IgD-negative memory B cell (primary cell): ENCODE results near the gene KRTAP5-10. TPM values are rescaled to one million over a fixed set of nuclear protein-coding genes. Genes with fewer than 3 reads are reported as not detected.
"Not testable (repeated sequence)": the region's sequence is repeated elsewhere in the genome, so short reads cannot be mapped to it uniquely, and the experiment has no call there.

ENCODE experiments used
- H3K27ac Mint-ChIP-seq, 3 donors: one replicate each; pipeline ENCODE4 v1.8.0; 2020 to 2022; ENCODE audit warnings: mild to moderate bottlenecking in 3 of 3, mixed read lengths in 3 of 3, moderate library complexity in 1 of 3
- H3K27me3 Mint-ChIP-seq: one replicate; pipeline ENCODE4 v1.8.0; 2021; ENCODE audit warnings: mixed read lengths
- H3K36me3 Mint-ChIP-seq: one replicate; pipeline ENCODE4 v1.8.0; 2020; ENCODE audit warnings: mild to moderate bottlenecking, mixed read lengths
- H3K4me1 Mint-ChIP-seq, 3 donors: one replicate each; pipeline ENCODE4 v1.8.0; 2020 to 2022; ENCODE audit warnings: mixed read lengths in 3 of 3, mild to moderate bottlenecking in 1 of 3
- H3K4me3 Mint-ChIP-seq, 4 donors: one replicate each; pipeline ENCODE4 v1.8.0; 2020 to 2022; ENCODE audit warnings: mild to moderate bottlenecking in 4 of 4, mixed read lengths in 4 of 4, moderate library complexity in 3 of 4
- H3K9me3 Mint-ChIP-seq, 3 donors: one replicate each; pipeline ENCODE4 v1.8.0; 2020 to 2021; ENCODE audit warnings: mixed read lengths in 3 of 3, mild to moderate bottlenecking in 1 of 3
- polyA plus RNA-seq: library from polyadenylated mRNA; unstranded; fragments of 300-500 nt; fragmentation: Illumina TruSeq; gene quantifications from one replicate; pipeline ENCODE4 v1.2.3, GENCODE V29; 2021

Gene KRTAP5-10
- polyA plus RNA-seq, 1 donor from 2014 or later = not detected

DNA sequence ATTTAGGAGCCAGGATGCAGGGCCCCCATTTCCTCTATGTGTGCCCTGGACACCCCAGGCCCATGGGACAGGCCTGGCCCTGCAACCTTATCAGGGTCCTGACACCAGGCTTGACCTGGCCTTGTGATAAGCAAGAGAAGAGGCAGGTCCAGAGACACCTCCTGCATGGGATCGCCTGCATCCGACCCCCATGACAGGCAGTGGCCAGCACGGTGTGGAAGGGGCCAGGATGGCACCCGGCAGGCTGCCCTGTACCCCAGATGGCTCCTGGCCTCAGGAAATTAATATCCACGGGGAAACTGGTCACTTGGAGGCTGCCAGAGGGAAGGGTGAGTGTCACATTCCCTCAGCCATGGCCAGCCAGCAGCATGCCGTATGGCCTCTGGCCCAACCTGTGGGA lies 10.4 kb upstream of the KRTAP5-10 start:
- peaks cover 0 to 1% (median 0%) of the 10 kb centered on the region in 3 donors for H3K9me3 Mint-ChIP-seq
- no peaks in the 10 kb centered on the region for H3K36me3 Mint-ChIP-seq
- H3K27ac Mint-ChIP-seq = no peak overlapping the region
- no peak overlapping the region for H3K4me3 Mint-ChIP-seq
- H3K27me3 Mint-ChIP-seq = no peaks in the 10 kb centered on the region
- peaks cover 0 to 7% (median 1%) of the 10 kb centered on the region in 3 donors for H3K4me1 Mint-ChIP-seq

DNA sequence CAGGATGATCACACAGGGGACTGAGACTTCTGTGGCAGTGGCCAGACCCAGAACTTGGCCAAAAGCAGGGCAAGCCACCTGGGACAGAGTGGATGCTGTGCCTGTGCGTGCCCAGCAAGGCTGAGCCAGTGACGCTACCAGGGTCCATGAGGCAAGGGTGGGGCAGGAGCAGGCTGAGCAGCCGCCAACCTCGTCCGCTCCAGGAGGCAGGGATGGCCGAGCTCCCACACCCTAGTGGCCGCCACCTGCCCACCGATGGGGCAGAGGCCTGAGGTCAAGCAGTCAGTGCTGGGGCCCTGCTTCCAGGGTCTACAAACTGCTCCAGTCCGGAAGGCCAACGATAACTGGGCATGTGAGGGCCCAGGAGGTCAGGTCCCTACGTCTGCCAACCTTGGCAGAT lies 9.9 kb upstream of the KRTAP5-10 start:
- Mint-ChIP-seq H3K4me3 (no peak overlapping the region), H3K27ac (no peak overlapping the region), H3K36me3 (no peaks in the 10 kb centered on the region), H3K27me3 (peaks cover 1% of the 10 kb centered on the region), H3K9me3 (peaks cover 0 to 6% (median 2%) of the 10 kb centered on the region in 3 donors), H3K4me1 (peaks cover 0 to 2% (median 1%) of the 10 kb centered on the region in 3 donors)

DNA sequence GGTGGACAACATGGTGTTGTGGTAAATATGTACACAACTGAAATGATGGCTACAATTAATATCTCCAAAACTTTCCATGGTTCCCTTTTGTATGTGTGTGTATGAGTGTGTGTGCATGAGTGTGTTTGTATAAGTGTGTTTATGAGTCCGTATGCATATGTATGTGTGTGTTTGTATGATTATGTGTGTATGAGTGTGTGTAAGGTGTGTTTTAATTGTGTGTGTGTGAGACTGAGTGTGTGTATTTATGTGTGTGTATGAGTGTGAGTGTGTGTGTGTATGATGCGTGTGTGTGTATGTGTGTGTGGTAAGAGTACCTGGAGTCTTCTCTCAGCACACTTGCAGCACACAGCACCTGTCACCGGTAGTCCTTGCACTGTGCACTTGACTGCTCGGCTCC lies 9.3 kb upstream of the KRTAP5-10 start:
- Mint-ChIP-seq H3K27me3 (peaks cover 2% of the 10 kb centered on the region), H3K27ac (no peak overlapping the region)

DNA sequence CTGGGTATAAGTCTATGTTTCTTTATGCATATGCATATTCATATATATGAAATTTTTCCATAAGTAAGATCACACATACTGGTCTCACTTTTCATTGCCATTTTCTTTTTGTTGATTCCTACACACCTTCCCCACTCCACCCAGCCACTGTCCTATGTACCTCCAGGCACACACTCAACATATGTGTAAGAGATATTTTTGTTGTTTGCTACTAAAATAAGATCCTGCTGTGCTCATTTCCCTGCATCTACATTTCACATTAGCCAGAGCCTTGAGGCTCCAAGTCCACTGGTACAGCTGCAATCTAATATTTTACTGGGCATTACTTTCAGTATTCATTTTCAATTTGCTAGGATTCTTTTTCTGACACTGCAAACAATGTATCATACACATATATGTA lies 8.1 kb upstream of the KRTAP5-10 start:
- no peak overlapping the region for H3K27ac Mint-ChIP-seq
- H3K4me3 Mint-ChIP-seq = no peak overlapping the region
- H3K9me3 Mint-ChIP-seq = peaks cover 0 to 12% (median 2%) of the 10 kb centered on the region in 3 donors
- H3K27me3 Mint-ChIP-seq = peaks cover 7% of the 10 kb centered on the region
- H3K4me1 Mint-ChIP-seq = peaks cover 0 to 1% (median 0%) of the 10 kb centered on the region in 3 donors
- H3K36me3 Mint-ChIP-seq = no peaks in the 10 kb centered on the region

More for the DNA sequence above, 9.3 kb upstream of the KRTAP5-10 start:
- Mint-ChIP-seq H3K9me3 (peaks cover 0 to 10% (median 2%) of the 10 kb centered on the region in 3 donors), H3K4me3 (no peak overlapping the region), H3K4me1 (peaks cover 0 to 2% (median 1%) of the 10 kb centered on the region in 3 donors), H3K36me3 (no peaks in the 10 kb centered on the region)

DNA sequence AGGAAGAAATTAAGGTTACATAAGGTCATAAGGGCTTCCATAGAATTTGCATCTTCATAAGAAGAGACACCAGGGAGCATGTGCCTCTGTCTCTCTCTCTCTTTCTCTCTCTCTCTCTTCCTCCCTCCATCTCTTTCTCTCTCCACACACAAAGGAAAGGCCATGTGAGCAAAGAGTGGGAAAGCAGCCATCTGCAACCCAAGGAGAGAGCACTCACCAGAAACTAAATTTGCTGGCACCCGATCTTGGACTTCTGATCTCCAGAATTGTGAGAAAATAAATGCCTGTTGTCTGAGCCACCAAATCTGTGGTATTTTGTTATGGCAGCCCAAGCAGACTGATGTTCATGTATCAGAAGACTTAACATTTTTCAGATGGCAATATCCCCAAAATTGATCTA lies 6.4 kb upstream of the KRTAP5-10 start:
- Mint-ChIP-seq H3K9me3 (peaks cover 0 to 12% (median 2%) of the 10 kb centered on the region in 3 donors), H3K27me3 (peaks cover 15% of the 10 kb centered on the region), H3K4me3 (no peak overlapping the region), H3K4me1 (peaks cover 0 to 5% (median 1%) of the 10 kb centered on the region in 3 donors), H3K36me3 (no peaks in the 10 kb centered on the region), H3K27ac (no peak overlapping the region)

DNA sequence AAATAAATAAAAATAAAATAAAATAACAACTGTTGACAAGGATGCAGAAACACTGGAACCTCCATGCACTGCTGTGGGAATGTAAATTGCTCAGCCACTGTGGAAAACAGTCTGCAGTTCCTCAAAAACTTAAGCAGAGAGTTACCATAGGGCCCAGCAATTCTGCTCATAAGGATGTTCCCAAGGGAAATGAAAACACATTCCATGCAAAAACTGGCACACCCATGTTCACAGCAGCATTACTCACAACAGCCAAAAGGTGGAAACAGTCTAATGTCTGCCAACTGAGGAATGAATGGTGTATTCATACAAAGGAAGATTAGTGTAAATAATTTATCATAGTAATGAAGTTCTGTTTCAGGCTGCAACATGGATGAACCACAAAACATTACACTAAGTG lies 3.2 kb upstream of the KRTAP5-10 start:
- Mint-ChIP-seq H3K36me3 (no peaks in the 10 kb centered on the region), H3K4me1 (peaks cover 0 to 5% (median 1%) of the 10 kb centered on the region in 3 donors), H3K4me3 (no peak overlapping the region), H3K27me3 (peaks cover 21% of the 10 kb centered on the region), H3K27ac (no peak overlapping the region), H3K9me3 (peaks cover 0 to 12% (median 4%) of the 10 kb centered on the region in 3 donors)

DNA sequence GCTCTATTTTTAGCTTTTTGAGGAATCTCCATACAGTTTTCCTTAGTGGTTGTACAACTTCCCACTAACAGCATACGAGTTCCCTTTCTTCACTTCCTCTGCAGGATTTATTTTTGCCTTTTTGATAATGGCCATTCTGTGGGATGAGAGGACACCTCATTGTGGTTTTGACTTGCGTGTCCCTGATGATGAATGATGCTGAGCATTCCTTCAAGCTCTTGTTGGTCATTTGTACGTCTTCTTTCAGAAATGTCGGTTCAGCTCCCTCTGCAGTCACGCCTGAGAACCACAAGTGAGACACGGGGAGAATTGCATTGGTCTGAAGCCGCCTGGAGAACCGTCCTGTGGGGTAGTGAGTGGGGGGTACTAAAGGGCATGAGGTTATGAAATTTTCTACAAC lies 2.0 kb upstream of the KRTAP5-10 start:
- Mint-ChIP-seq H3K4me3 (no peak overlapping the region), H3K27me3 (peaks cover 21% of the 10 kb centered on the region), H3K27ac (no peak overlapping the region), H3K9me3 (peaks cover 0 to 12% (median 4%) of the 10 kb centered on the region in 3 donors), H3K36me3 (no peaks in the 10 kb centered on the region), H3K4me1 (peaks cover 0 to 5% (median 0%) of the 10 kb centered on the region in 3 donors)

DNA sequence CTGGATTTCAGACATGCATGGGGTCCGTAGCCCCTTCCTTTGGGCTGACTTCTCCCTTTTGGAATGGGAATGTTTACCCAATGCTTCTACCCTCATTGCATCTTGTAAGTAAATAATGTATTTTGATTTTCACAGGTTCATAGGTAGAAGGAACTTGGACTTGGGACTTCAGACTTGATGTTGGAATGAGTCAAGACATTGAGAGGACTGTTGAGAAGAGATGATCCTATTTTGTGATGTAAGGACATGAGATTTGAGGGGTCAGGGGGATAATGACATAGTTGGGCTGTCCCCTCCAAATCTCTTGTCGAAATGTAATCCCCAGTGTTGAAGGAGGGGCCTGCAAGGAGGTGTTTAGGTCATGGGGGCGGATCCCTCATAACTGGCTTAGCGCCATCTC lies 933 bp upstream of the KRTAP5-10 start:
- H3K4me3 Mint-ChIP-seq = no peak overlapping the region
- no peak overlapping the region for H3K27ac Mint-ChIP-seq
- H3K27me3 Mint-ChIP-seq = peaks cover 21% of the 10 kb centered on the region
- H3K36me3 Mint-ChIP-seq = no peaks in the 10 kb centered on the region
- peaks cover 0 to 5% (median 0%) of the 10 kb centered on the region in 3 donors for H3K4me1 Mint-ChIP-seq
- H3K9me3 Mint-ChIP-seq = peaks cover 0 to 12% (median 4%) of the 10 kb centered on the region in 3 donors

DNA sequence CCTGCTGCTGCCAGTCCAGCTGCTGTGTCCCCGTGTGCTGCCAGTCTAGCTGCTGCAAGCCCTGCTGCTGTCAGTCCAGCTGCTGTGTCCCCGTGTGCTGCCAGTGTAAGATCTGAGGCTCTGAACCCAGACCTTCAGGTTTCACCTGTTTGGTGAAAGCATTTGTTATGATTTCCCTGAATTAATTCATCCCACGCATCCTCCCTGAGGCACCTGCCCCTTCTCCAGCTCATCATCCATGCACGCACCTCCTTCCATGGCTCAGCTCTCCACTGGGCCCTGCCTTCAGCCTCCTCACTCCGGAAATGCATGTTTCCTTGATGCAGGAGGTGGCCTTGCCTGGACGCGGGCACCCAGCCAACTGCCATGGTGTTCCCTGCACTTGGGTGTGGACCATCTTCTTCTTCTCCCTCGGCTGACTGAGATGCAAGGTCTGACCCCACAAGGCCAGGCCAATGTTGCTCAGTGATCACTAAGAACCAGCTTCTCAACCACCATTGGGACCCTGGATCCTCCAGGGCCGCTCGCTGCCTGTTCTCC lies 788 bp downstream of the KRTAP5-10 start:
- Mint-ChIP-seq H3K9me3 (peaks cover under 1 to 3% (median 2%) of the 10 kb centered on the region in 3 donors), H3K27me3 (peaks cover 18% of the 10 kb centered on the region), H3K4me1 (peaks cover 0 to 7% (median 0%) of the 10 kb centered on the region in 3 donors), H3K4me3 (no peak overlapping the region), H3K36me3 (no peaks in the 10 kb centered on the region), H3K27ac (no peak overlapping the region)

DNA sequence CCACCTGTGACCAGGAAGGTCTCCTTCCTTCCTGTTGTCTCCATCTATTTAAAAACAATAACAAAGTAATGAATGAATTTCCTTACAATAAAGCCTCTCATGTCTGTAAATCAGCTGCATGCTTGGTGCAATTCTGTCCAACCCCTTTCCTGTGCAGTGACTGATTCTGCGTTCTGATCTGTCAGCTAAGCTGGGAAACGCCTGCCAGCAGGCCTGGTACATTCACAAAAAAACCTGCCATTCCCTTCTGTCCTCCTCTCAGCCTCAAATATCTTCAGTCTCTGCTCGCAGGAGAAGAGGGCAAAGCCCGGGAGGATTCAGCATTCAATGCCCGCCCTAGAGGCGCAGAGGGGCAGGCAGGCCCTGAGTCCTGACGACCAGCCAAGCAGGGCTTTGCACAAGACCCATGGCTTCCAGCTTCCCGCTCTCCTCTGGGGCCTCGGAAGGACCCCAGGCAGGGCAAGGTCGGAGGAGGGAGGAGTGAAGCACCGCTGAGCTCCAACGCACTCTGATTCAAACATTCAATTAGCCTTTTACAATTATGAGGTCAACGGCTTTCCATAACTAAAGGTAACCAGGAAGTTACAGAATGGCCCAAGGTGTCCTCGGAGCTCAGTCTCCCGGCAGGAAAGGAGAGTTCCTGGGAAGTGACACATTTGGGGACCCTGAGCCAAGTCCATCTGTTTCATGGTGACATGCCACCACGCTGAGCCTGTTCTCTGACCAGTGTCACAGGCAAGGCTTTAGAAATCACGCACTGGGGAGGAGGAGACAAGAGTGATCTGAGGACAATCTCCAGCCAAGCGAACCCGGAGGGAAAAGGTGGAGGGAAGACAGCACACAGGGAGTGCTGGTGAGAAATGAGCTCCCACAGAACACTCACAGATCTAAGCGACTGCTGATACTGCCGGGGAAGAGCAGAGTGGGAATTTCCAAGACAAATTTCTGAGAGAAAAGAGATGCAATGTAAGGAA lies 1.6 kb downstream of the KRTAP5-10 start:
- not testable (repeated sequence) for H3K9me3 Mint-ChIP-seq, H3K4me1 Mint-ChIP-seq, H3K4me3 Mint-ChIP-seq, H3K27ac Mint-ChIP-seq, H3K36me3 Mint-ChIP-seq
- peaks cover 14% of the 10 kb centered on the region for H3K27me3 Mint-ChIP-seq

DNA sequence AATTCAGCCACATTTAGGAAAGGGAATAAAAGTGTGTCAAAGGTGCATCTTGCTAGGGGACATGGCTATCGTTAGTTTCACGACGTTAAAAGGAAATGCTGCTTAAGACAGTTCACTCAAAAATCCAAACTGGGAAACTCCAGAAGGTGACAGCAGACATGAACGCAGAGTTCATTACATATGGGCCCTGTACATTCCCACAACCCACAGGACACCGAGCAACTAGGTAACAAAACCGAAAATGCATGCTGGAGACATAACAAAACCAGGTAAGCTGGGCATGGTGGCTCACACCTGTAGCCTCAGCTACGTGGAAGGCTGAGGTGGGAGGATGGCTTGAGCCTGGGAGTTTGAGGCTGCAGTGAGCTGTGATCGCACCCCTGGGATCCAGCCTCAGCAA lies 2.3 kb downstream of the KRTAP5-10 start:
- H3K36me3 Mint-ChIP-seq, H3K4me1 Mint-ChIP-seq, H3K27ac Mint-ChIP-seq, H3K9me3 Mint-ChIP-seq, H3K4me3 Mint-ChIP-seq: not testable (repeated sequence)
- peaks cover 15% of the 10 kb centered on the region for H3K27me3 Mint-ChIP-seq

DNA sequence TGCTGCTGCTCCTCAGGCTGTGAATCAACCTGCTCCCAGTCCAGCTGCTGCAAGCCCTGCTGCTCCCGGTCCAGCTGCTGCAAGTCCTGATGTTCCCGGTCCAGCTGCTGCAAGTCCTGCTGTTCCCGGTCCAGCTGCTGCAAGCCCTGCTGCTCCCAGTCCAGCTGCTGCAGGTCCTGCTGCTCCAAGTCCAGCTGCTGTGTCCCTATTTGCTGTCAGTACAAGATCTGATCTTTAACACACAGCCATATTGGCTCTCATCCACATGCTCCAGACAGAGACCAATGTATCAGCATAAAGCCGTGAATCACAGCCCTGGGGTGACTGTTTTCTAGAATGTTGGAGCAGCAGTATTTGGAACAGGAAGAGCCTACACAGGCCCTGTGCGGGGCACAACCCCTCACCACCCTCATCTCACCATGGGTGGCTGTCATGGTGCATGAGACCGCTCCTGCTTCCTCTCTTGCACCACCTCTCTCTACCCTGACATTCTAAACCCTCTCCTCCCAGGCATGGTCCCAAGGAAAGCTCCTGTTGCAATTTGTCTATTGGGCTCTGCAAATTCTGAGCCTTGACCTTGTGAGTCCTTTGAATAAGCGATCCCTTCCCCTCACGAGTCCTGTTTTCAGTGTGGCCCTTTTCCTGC lies 3.5 kb downstream of the KRTAP5-10 start:
- Mint-ChIP-seq H3K36me3 (no peaks in the 10 kb centered on the region), H3K4me1 (peaks cover 0 to 2% (median 0%) of the 10 kb centered on the region in 3 donors), H3K27ac (peak overlapping the region in 1 of 3 donors; percentile 16), H3K4me3 (no peak overlapping the region), H3K9me3 (peaks cover 0 to 3% (median 2%) of the 10 kb centered on the region in 3 donors), H3K27me3 (peaks cover 15% of the 10 kb centered on the region)

DNA sequence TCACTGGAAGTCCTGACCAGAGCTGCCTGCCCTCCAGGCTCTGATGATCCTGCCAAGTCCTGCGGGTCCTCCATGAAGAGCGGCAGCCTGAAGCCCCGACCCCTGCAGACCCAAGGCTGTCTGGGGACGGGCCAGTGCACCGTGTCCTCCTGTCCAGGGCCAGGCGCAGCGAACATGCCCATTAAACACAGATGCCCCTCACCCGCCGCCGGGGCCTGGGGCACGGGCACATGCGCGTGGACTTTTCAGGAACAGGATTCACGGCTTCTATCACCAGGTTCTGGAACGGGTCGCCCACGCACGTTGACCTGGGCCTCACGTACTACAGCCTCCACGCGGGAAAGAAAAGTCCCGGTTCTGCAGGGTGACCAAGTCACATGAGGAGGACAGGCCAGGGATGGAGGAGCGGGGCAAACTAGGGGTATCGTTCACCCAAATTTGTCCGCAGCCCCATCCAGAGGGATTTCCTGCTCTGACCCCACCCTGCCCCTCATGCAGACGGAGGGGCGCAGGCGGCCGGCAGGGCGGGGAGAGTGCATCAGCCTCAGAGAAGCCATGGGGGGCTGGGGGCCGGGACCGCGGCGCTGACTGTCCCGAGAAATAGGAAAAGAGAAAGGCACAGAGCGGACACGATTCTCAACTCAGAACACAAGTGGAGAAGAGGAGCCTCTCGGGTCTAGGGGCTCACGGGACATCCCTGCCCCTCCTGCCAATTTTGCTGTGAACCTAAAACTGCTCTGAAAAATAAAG lies 5.9 kb downstream of the KRTAP5-10 start:
- H3K4me1 Mint-ChIP-seq, H3K9me3 Mint-ChIP-seq, H3K27ac Mint-ChIP-seq, H3K4me3 Mint-ChIP-seq, H3K27me3 Mint-ChIP-seq, H3K36me3 Mint-ChIP-seq: not testable (repeated sequence)

DNA sequence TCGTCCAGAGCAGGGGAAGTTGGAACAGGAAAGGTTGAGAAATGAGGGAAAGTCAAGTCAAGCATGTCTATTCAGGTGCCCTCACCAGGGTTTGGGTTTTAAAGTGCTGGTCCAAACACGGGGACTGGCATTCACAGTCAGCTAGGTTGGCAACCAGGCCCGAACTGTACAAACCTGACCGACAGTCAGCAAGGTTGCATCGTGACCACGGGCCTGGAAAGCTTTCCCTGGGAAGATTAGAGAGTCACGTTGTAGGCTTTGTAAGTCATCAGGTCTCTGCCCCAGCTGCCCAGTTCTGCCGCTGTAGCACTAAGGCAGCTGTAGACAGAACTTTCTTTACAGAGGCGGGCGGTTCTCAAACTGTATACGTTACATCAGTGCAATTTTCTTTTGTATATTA lies 7.4 kb downstream of the KRTAP5-10 start:
- no peak overlapping the region for H3K4me3 Mint-ChIP-seq

More for the DNA sequence above, 7.4 kb downstream of the KRTAP5-10 start:
- Mint-ChIP-seq H3K4me1 (peaks cover 0 to 4% (median 2%) of the 10 kb centered on the region in 3 donors), H3K9me3 (peaks cover 0 to 3% (median 0%) of the 10 kb centered on the region in 3 donors), H3K36me3 (peaks cover 2% of the 10 kb centered on the region), H3K27me3 (peaks cover 8% of the 10 kb centered on the region), H3K27ac (no peak overlapping the region)
